Right lobe of liver (tissue), 4 donors: Measurements from ENCODE around the gene DELE1.

Experiments
- POLR2A ChIP-seq: fragments of 450-650 bp; IDR thresholded peaks from one replicate; pipeline ENCODE4 v1.6.1; 2017; ENCODE audit warnings: antibody characterized with exemption, mild to moderate bottlenecking
- TF ChIP-seq, protein P1 (sequence below), 4 donors: fragments of 200-600 bp in 3 of 4; fragments of 450-650 bp in 1 of 4; IDR thresholded peaks; one replicate each; pipeline versions ENCODE4 v1.5.1 to v1.8.0; 2016 to 2022; ENCODE audit warnings: antibody characterized with exemption in 4 of 4, mild to moderate bottlenecking in 2 of 4
- donor health status: DM: no; HTN: no; CAD: no.
- donor health status: DM: no; HTN: no; CAD: no.
- donor health status: DM: no; HTN: yes; CAD: no.

DNA sequence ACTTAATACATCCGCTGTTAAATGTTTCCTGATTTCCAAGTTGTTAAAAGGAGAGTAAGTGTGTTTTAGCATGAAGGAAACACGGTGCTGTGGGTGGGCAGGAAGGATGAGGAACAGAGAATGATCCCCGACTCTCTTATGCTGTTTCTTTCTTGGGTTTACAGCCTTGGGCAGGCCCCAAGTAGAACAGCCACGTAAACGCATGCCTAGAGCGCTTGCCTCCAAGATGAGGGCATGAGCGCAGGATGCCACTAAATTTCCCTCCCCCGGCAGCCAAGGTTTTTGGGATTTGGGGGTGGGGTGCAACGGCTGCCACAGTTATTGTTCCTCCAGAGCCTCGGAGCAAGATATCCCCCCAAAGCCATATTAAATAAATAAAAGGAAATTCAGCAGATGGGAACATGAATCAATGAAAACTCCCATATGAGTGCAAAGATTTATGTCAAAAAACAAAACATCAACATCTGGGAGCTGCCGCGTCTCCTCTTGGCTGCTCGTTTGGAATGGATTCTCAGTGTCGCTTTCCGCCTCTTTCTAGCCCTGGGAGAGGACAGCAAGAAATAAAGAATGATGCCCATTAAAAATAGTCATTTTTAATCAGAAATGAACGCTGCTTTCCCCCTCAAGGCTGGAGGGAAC lies 10.0 kb upstream of the DELE1 start:
- TF ChIP-seq, protein P1, sequence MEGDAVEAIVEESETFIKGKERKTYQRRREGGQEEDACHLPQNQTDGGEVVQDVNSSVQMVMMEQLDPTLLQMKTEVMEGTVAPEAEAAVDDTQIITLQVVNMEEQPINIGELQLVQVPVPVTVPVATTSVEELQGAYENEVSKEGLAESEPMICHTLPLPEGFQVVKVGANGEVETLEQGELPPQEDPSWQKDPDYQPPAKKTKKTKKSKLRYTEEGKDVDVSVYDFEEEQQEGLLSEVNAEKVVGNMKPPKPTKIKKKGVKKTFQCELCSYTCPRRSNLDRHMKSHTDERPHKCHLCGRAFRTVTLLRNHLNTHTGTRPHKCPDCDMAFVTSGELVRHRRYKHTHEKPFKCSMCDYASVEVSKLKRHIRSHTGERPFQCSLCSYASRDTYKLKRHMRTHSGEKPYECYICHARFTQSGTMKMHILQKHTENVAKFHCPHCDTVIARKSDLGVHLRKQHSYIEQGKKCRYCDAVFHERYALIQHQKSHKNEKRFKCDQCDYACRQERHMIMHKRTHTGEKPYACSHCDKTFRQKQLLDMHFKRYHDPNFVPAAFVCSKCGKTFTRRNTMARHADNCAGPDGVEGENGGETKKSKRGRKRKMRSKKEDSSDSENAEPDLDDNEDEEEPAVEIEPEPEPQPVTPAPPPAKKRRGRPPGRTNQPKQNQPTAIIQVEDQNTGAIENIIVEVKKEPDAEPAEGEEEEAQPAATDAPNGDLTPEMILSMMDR (IDR thresholded peaks at IDR 0.05), result no peak
- TF ChIP-seq POLR2A, result no peak
